Measurements from ENCODE around the gene SIM1. TPM values are rescaled to one million over a fixed set of nuclear protein-coding genes. Genes with fewer than 3 reads are reported as not detected.

The SIM1 gene
- total RNA-seq, 2 experiments from 2014 or later = not detected

DNA sequence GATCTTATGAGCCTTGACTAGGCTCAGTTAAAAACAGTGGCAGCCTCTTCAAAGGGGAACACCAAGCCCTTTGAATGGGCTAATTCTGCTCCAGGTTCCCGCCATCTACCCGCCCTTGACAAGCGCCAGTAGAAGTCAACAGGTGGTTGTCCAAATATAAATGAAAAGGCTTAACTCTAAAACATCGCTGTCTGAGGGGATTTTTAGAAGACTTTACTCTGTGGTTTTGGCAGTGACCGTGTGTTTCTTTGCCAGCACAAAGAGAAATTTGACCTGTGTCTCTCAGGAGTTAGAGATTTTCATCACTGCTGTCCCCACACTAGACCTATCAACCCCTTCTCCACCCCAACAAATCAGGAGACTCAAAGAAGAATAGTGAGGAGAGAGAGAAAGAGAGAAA lies 19.8 kb upstream of the SIM1 start:
- Mint-ChIP-seq H3K36me3 (ENCODE audit: low read depth) (no peaks in the 10 kb centered on the region), H3K9me3 (no peaks in the 10 kb centered on the region), H3K4me3 (no peak overlapping the region), H3K27me3 (peaks cover 32% of the 10 kb centered on the region), H3K27ac (no peak overlapping the region), H3K4me1 (ENCODE audit: low read depth) (no peaks in the 10 kb centered on the region)
- ATAC-seq (ENCODE audit: poor library complexity) = no peak
- Histone ChIP-seq H3K9me3 (ENCODE audit: control insufficient read depth in 1 of 2, insufficient read depth in 1 of 2, low read length in 2 of 2) (no peaks in the 10 kb centered on the region), H3K27ac (ENCODE audit: low read depth in 1 of 2, low read length in 2 of 2) (no peak overlapping the region), H3K27me3 (ENCODE audit: control insufficient read depth in 1 of 2, insufficient read depth in 2 of 2, low read length in 2 of 2) (peaks cover 6 to 7% of the 10 kb centered on the region in 2 experiments), H3K4me1 (ENCODE audit: insufficient read depth, low read length) (no peaks in the 10 kb centered on the region), H3K4me3 (ENCODE audit: low read length) (no peak overlapping the region), H3K36me3 (ENCODE audit: insufficient read depth, low read length) (no peaks in the 10 kb centered on the region)
- ChIA-PET POLR2A (no interaction called here), CTCF (no interaction called here)
- intact Hi-C loops (cut with DNase I, micrococcal nuclease) = no loop called here
- DNase-seq = no peak
- TF ChIP-seq, protein P1, sequence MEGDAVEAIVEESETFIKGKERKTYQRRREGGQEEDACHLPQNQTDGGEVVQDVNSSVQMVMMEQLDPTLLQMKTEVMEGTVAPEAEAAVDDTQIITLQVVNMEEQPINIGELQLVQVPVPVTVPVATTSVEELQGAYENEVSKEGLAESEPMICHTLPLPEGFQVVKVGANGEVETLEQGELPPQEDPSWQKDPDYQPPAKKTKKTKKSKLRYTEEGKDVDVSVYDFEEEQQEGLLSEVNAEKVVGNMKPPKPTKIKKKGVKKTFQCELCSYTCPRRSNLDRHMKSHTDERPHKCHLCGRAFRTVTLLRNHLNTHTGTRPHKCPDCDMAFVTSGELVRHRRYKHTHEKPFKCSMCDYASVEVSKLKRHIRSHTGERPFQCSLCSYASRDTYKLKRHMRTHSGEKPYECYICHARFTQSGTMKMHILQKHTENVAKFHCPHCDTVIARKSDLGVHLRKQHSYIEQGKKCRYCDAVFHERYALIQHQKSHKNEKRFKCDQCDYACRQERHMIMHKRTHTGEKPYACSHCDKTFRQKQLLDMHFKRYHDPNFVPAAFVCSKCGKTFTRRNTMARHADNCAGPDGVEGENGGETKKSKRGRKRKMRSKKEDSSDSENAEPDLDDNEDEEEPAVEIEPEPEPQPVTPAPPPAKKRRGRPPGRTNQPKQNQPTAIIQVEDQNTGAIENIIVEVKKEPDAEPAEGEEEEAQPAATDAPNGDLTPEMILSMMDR (IDR thresholded peaks at IDR 0.05) = no peak

DNA sequence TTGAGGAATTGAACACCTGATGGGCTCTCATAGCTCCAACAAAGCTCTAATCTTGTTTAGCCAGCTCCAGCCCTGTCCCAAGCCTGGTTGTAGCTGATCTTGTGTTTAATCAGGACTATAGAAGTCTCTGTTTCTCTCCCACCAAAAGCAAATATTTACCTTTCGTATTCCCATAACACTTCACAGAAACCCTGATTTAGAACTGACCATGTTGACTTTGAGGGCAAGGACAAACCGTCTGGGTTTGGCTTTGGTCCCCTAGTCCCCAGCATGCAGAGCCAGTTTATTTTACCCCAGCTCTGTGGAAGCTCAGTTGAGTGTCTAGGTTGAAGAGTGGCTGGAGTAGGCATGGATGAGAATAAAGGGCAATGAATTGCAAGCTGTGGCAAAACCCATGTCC lies 18.0 kb upstream of the SIM1 start:
- Histone ChIP-seq H3K27me3 (ENCODE audit: control insufficient read depth in 1 of 2, insufficient read depth in 2 of 2, low read length in 2 of 2) (peaks cover 0 to 12% of the 10 kb centered on the region in 2 experiments), H3K9me3 (ENCODE audit: control insufficient read depth in 1 of 2, insufficient read depth in 1 of 2, low read length in 2 of 2) (no peaks in the 10 kb centered on the region), H3K36me3 (ENCODE audit: insufficient read depth, low read length) (no peaks in the 10 kb centered on the region), H3K4me1 (ENCODE audit: insufficient read depth, low read length) (no peaks in the 10 kb centered on the region), H3K27ac (ENCODE audit: low read depth in 1 of 2, low read length in 2 of 2) (no peak overlapping the region), H3K4me3 (ENCODE audit: low read length) (no peak overlapping the region)
- Mint-ChIP-seq H3K9me3 (no peaks in the 10 kb centered on the region), H3K4me1 (ENCODE audit: low read depth) (no peaks in the 10 kb centered on the region), H3K27me3 (peaks cover 39% of the 10 kb centered on the region), H3K27ac (no peak overlapping the region), H3K36me3 (ENCODE audit: low read depth) (no peaks in the 10 kb centered on the region), H3K4me3 (no peak overlapping the region)
- no peak for DNase-seq
- ChIA-PET CTCF (no interaction called here), POLR2A (no interaction called here)
- intact Hi-C loops (cut with DNase I, micrococcal nuclease) = no loop called here
- TF ChIP-seq, protein P1 (IDR thresholded peaks at IDR 0.05) = no peak
- no peak for ATAC-seq (ENCODE audit: poor library complexity)

DNA sequence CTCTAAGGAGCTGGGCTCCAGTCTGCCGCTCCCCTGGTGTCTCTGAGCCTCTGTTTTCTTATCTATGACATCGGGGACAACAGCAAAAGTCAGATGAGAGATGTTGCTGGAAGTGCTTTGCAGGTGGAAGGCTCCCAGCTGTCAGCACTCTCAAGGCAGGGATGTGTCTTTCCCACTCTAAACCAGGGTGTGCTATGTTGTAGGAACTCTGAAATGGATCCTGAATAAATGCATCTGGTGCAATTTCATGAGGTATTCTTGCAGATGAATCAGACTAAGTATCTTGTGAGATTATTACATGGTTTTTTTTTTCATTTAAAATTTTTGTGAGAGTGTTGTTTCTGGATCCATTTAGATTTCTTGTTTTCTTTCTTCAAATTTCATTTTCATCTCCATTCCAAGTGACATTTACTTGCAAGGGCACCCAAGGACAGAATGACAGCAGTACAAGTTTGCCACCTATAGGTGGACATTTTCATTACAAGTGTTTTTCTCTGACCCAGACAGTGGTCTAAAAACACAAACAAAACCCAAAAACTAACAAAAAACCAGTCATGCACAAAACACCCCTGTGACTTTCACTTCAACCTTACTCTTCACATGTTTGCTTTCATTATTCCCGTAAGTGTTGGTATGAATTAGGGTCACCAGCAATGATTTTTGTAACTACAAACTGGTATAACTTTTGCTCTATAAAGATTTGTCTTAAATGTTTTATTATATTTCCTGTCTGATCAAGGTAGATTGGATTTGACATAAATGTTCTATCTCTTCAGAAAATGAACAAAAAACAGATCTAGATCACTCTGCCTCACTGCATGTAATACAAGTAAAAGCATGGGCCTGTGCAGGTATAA lies 14.7 kb upstream of the SIM1 start:
- no peak overlapping the region for H3K27ac ChIP-seq (ENCODE audit: low read depth in 1 of 2, low read length in 2 of 2)
- peaks cover 0 to 19% of the 10 kb centered on the region in 2 experiments for H3K27me3 ChIP-seq (ENCODE audit: control insufficient read depth in 1 of 2, insufficient read depth in 2 of 2, low read length in 2 of 2)
- no peaks in the 10 kb centered on the region for H3K4me1 ChIP-seq (ENCODE audit: insufficient read depth, low read length)
- Mint-ChIP-seq H3K4me3 (no peak overlapping the region), H3K4me1 (ENCODE audit: low read depth) (no peaks in the 10 kb centered on the region), H3K27ac (no peak overlapping the region), H3K9me3 (no peaks in the 10 kb centered on the region), H3K27me3 (peaks cover 50% of the 10 kb centered on the region), H3K36me3 (ENCODE audit: low read depth) (no peaks in the 10 kb centered on the region)
- intact Hi-C loops (cut with DNase I, micrococcal nuclease) = loop anchor here (5.0 to 10.0 kb wide), 4 partner anchors 365 to 1147 kb away; no protein-coding TSS in a partner anchor
- ChIA-PET CTCF (no interaction called here), POLR2A (no interaction called here)
- no peaks in the 10 kb centered on the region for H3K36me3 ChIP-seq (ENCODE audit: insufficient read depth, low read length)
- no peaks in the 10 kb centered on the region for H3K9me3 ChIP-seq (ENCODE audit: control insufficient read depth in 1 of 2, insufficient read depth in 1 of 2, low read length in 2 of 2)
- no peak overlapping the region for H3K4me3 ChIP-seq (ENCODE audit: low read length)
- ATAC-seq (ENCODE audit: poor library complexity) (no peak), DNase-seq (peak in 3 of 14 experiments; percentile 29 to 43 (median 38))
- TF ChIP-seq, protein P1 (IDR thresholded peaks at IDR 0.05) = peak; percentile 41
